GM18517 (cell line): Measurements from ENCODE around the gene MGST2.
"Not testable (repeated sequence)": the region's sequence is repeated elsewhere in the genome, so short reads cannot be mapped to it uniquely, and the experiment has no call there.

Experiments
- ATAC-seq: cut with Tn5 transposase; IDR thresholded peaks from one replicate; pipeline ENCODE4 v1.9.1; 2021; ENCODE audit warnings: mild to moderate bottlenecking, moderate library complexity; ENCODE audit not compliant: unreplicated experiment

MGST2 gene

GRCh38 chr4:139669335-139669734, 3.7 kb downstream of the MGST2 start:
- no peak for ATAC-seq

DNA sequence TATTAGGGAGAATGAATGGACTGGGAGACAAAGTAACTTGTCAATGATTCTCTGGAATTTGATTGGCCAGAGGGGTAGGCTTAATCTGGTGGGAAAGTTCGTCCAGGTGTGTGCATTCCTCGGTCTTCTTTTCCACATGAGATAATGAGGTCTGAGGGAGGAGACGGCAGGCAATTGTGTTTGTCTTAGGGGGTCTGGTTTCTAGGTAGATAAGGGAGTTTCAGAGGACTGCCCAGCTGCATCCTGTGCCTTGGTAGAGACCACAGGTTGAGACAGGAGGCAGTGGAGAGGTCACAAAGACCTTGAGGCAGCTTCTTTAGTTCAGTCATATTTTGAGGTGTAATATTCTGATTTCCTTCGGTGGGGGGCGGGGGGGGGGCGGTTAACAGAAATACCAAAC, 4.3 kb downstream of the MGST2 start:
- no peak for ATAC-seq

GRCh38 chr4:139670775-139671174, 5.2 kb downstream of the MGST2 start:
- no peak for ATAC-seq

GRCh38 chr4:139672215-139672614, 6.6 kb downstream of the MGST2 start:
- no peak for ATAC-seq

DNA sequence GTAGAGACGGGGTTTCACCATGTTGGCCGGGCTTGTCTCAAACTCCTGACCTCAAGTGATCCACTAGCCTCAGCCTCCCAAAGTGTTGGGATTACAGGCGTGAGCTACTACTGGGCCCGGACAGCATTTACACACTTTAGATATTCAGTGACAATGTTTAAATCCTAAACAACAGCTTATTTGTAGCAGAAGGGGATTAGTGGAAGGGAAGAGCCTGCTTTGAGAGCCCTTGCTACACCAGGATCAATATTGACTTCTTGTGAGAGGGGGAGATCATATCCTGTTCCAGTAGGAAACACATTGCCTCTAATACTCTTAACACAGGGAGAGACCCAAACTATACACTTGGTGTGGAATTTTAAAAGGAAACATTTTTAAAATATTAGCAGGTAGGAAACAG, 7.1 kb downstream of the MGST2 start:
- no peak for ATAC-seq

DNA sequence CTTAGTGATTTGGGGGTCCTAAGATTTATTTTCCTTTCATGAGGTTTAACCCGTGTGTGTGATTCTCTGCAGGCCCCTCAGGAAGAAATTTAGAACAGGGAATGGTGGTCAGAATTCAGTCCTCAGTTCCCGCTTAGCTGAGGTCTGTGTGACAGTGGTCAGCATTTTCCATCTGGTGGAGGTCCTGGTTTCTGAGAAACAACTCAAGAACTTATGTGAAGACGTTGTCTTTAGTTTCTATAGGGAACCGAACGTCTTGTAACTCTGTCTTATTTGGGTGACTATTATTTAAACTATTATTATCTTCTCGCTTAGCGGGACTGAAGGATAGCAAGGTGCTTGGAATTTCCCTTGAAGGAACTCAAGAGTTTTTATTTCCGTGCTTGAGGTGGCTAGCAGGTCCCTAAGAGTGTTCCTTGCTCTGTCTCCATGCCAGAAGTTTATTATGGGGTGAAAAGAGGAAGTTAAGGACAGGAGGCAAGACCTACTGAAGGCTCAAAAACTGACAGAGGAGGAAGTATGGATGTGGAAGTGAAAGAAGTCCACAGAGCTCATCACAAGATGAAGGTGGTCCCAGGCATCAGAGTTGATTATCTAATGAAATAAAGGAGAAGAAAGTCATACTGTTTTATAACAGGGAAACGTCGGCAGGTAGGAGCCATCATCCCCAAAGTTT, 9.4 kb downstream of the MGST2 start:
- ATAC-seq, result peak; percentile 58

- ATAC-seq, result no peak
These were observed 10.0 kb downstream of the MGST2 start for GRCh38 chr4:139675651-139676050.

DNA sequence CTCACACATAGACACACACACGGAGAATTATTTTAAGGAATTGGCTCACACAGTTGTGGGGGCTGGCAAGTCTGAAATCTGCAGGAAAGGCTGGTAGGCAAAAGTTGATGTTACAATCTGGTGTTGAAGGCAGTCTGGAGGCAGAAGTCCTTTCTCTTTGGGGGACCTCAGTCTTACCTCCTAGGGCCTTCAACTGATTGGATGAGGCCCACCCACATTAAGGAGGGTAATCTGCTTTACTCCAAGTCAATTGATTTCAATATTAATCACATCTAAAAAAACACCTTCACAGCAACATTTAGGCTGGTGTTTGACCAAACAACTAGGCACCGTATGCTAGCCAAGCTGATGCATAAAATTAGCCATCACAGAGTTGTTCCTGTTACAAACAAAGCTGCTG, 10.7 kb downstream of the MGST2 start:
- no peak for ATAC-seq

DNA sequence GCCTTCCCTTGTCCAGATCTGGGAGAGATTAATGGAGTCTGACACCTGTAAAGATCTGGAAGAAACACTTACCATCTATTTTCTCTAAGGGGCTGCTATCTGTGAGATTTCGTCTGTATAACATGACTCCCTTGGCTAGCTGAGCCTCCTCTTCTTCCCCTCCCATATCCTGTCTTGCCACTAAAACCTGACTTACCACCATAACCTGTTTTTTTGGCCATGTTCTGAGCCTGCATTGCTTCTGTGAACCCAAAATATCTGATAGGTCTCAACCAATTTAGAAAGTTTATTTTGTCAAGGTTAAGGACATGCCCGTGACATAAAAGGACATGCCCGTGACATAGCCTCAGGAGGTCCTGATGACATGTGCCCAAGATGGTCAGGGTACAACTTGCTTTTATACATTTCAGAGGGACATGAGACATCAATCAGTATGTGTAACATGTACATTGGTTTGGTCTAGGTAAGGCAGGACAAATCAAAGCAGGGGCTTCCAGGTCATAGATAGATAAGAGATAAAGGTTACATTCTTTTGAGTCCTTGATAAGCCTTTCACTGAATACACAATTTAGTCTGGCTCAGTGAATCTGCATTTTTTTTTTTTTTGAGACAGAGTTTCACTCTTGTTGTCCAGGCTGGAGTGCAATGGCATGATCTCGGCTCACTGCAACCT, 11.4 kb downstream of the MGST2 start:
- ATAC-seq, result no peak

- no peak for ATAC-seq
These were observed 16.7 kb downstream of the MGST2 start for GRCh38 chr4:139682309-139682708.

GRCh38 chr4:139682741-139683151, 17.1 kb downstream of the MGST2 start:
- no peak for ATAC-seq

DNA sequence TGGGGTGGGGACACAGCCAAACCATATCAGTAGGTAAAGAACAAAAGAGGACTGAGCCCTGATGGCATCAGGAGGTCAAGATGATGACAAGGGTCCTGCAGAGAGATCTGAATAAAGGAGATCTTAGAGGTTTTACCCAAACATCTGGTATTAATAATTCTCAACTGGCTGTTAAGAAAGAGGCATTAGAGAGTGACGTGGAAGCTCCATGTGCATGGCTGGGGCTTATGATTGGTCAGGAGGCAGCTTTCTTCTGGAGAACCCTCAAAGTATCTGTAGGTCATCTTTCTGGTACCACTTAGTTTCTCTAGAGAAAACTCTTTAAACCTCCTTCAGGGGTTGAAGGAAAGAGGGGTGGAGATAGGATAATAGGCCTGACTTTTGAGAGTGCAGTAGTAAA, 18.7 kb downstream of the MGST2 start:
- no peak for ATAC-seq

DNA sequence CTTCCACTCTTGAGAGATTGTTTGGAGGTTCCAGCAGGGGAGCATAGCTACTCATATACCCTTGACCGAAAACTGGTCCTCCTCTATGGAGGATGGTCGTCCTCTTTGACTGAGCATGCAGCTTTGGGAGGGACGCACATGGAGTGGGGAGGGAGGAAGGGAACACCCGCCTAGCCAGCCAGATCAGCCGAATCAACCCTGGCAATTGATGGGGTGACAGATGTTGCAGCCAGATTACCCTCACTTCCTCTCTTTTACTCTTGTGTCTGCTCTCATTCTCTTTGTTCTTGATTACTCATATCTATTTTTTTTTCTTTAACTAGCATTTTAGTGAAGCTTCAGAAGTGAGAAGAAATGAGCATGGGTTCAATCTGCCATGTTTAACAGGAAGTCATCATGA, 19.6 kb downstream of the MGST2 start:
- ATAC-seq, result no peak

DNA sequence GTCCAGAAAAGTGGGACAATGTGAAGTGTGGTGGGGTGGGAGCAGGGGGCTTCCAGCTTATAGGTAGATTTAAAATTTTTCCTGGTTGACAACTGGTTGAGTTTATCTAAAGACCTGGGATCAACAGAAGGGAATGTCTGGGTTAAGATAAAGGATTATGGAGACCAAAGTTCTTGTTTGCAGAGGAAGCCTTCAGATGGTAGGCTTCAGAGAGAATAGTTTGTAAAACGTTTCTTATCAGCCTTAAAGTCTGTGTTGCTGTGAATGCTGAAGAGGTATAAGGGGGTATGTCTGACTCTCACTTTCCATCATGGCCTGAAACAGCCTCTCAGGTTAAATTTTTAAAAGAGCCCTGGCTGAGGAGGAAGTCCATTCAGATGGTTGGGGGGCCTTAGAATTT, 20.5 kb downstream of the MGST2 start:
- ATAC-seq, result no peak

DNA sequence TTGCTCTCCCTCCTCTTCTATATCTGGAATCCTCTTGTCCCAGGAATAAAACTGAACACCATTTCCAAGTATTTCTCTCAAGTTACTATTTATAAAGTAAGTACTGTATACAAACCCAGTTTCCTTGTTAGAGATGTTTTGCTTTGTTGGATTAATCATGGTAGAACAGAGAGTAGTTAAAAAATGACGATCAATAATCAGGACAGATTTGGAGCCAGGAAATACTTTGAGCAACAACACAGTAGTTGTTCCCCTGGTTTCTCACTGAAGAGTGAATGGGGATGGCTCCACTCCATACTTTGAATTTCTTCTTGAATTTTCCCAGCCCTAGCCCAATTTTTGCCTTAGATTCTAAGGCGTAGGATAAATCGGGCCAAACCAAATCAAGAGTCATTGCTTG, 21.4 kb downstream of the MGST2 start:
- no peak for ATAC-seq

DNA sequence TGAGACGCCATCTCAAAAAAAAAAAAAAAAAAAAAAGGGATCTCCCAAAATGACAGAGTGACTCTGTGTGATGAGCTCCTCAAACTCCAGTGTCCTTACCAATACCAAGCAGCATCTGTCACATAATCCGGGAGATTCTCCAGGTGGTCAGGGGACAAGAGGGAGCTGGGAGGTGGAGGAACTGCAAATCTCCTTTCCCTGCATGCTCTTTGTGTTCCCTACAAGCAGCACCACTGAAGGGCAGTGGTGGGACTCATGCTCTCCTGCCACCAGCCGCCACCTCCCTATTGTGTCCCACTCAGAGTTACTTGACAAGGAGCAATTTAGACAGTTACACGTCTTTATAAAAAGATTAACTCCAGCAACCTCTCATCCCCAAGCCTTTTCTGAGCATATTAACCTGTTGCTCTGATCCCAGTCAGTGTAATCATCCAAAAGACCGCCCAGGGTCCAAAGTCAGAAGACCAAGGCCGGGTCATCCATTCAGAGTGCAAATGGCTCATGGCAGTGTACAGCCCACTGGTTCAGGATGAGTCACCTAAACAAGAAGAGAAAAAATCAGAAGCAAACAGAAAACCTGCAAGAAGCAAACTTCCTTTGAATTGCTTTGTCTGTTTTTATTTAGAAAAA, 23.6 kb downstream of the MGST2 start:
- ATAC-seq, result no peak

DNA sequence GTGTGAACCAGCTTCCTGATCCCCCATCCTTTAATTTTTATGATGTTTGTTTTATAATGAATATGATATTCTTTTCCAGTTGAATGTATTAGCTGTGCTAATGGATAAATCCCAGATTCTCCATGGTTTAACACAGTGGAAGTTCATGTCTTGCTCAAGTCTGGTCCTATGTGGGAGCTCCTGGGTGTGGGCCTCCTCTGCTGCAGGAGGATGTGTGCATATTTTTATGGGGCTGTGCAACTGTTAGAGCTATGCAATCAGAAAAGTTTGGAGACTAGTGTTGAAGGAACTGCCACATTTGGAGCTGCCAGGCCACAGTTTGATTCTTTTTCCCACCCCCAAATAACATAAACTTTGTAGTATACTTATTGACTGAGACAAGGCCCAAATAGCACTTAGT, 24.8 kb downstream of the MGST2 start:
- ATAC-seq, result no peak

- ATAC-seq, result no peak
These were observed 26.8 kb downstream of the MGST2 start for GRCh38 chr4:139692309-139693012.

- no peak for ATAC-seq
These were observed 29.0 kb downstream of the MGST2 start for GRCh38 chr4:139694522-139695107.

DNA sequence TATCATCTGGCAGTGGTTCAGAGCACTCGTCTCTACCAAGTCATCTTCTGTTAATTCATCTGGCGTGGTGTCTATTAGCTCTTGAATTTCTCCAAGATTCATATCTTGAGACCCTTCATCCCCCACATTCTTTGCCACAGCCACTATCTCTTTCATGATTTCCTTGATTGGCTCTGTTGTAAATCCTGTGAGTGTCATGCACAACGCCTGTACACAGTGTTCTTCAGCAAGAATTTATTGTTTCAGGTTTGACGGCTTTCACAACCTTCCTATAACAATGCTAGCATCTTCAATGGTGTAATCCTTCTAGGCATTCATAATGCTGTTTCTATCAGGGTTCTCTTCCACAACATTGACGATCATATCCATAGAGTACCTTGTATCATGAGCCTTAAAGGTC, 30.9 kb downstream of the MGST2 start:
- no peak for ATAC-seq

DNA sequence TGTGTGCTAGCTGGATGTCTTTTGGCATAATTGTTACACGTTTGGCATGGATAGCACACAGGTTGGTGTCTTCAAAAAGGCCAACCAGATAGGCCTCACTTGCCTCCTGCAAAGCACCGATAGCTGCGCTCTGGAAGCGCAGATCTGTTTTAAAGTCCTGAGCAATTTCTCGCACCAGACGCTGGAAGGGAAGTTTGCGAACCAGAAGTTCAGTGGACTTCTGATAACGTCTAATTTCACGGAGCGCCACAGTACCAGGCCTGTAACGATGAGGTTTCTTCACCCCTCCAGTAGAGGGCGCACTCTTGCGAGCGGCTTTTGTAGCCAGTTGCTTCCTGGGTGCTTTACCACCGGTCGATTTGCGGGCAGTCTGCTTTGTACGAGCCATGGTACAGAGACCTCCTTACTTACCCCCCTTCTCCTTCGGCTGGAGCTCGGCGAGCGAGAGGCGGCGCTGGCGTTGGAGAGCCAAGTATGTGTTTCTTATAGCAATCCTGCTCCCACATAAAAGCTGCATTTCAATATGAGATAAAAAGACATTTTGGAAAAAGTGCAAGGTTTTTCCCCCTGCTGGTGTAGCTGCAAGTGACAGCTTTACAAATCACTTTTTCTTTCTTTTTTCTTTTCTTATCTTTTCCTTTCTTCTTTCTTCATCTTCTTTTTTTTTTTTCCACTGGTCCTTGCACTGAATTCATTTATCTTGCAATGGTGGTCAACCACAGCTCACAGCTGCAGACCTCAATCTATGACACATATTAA, 32.7 kb downstream of the MGST2 start:
- not testable (repeated sequence) for ATAC-seq
